H1 (cell line): Measurements from ENCODE around the gene CRYGA. TPM values are rescaled to one million over a fixed set of nuclear protein-coding genes. Genes with fewer than 3 reads are reported as not detected.

Source experiments
- CTCF ChIA-PET: fragments of 300-600 bp; sonication (Branson Sonifier 250); formaldehyde crosslinking; loops from one replicate; lab custom pipeline; 2021; ENCODE audit not compliant: partially characterized antibody; lab: Charles Lee
- POLR2A ChIA-PET: fragments of 300-600 bp; sonication (Branson Sonifier 250); formaldehyde crosslinking; loops from one replicate; lab custom pipeline; 2021; ENCODE audit warnings: inconsistent platforms; ENCODE audit not compliant: partially characterized antibody; lab: Charles Lee
- DNase-seq, 2 experiments: peaks; one replicate each; pipeline versions ENCODE4 v3.0.0 to v3.0.0-alpha.2; 2010 to 2022; ENCODE audit warnings: low spot score in 2 of 2, low read depth in 1 of 2, mixed read lengths in 1 of 2
- FAIRE-seq: peaks from 2 replicates; lab custom pipeline; 2011; peaks lifted over from hg19 to GRCh38; lab: Jason Lieb, UNC
- H2AFZ ChIP-seq: 2 replicates; pipeline ENCODE4 v1.8.1; 2012; ENCODE audit warnings: low read length, inconsistent platforms
- H2AK5ac ChIP-seq: 2 replicates; pipeline ENCODE4 v1.6.1; 2013; ENCODE audit warnings: low read depth, low read length
- H2BK120ac ChIP-seq: replicated peaks from 2 replicates; pipeline ENCODE3; 2013; ENCODE audit warnings: low read depth, low read length, inconsistent platforms
- H2BK12ac ChIP-seq: 2 replicates; pipeline ENCODE4 v1.6.1; 2013; ENCODE audit warnings: low read depth, low read length
- H2BK15ac ChIP-seq: 2 replicates; pipeline ENCODE4 v1.6.1; 2013; ENCODE audit warnings: low read length
- H2BK20ac ChIP-seq: 2 replicates; pipeline ENCODE4 v1.6.1; 2013; ENCODE audit warnings: low read length
- H2BK5ac ChIP-seq: 2 replicates; pipeline ENCODE4 v1.6.1; 2013; ENCODE audit warnings: low read depth, low read length
- H3K14ac ChIP-seq: 2 replicates; pipeline ENCODE4 v1.6.1; 2013; ENCODE audit warnings: inconsistent platforms; ENCODE audit not compliant: insufficient read length
- H3K18ac ChIP-seq: 2 replicates; pipeline ENCODE4 v1.6.1; 2013; ENCODE audit warnings: low read length; ENCODE audit errors: extremely low read depth
- H3K23ac ChIP-seq: 2 replicates; pipeline ENCODE4 v1.6.1; 2013; ENCODE audit warnings: inconsistent platforms; ENCODE audit not compliant: insufficient read length
- H3K23me2 ChIP-seq: 2 replicates; pipeline ENCODE4 v1.6.1; 2013; ENCODE audit warnings: low read depth, low read length
- H3K27ac ChIP-seq: 2 replicates; pipeline ENCODE4 v1.6.1; 2011; ENCODE audit warnings: low read depth, low read length, inconsistent platforms
- H3K27me3 ChIP-seq, 4 experiments: replicated peaks in 1 of 4; 1 replicate in 1 of 4; 2 replicates in 3 of 4; pipeline versions ENCODE4 v1.6.1 to v1.8.1; 2011 to 2013; ENCODE audit warnings: low read length in 3 of 4, mild to moderate bottlenecking in 3 of 4, inconsistent platforms in 2 of 4, mixed read lengths in 2 of 4, moderate library complexity in 1 of 4; ENCODE audit not compliant: control insufficient read depth in 3 of 4, insufficient read depth in 3 of 4; ENCODE audit errors: extremely low read depth in 1 of 4
- H3K36me3 ChIP-seq, 4 experiments: 2 replicates each; pipeline versions ENCODE4 v1.6.1 to v1.8.1; 2011 to 2013; ENCODE audit warnings: mild to moderate bottlenecking in 4 of 4, low read length in 3 of 4, moderate library complexity in 2 of 4, control low read depth in 1 of 4, inconsistent platforms in 1 of 4; ENCODE audit not compliant: insufficient read depth in 4 of 4, control insufficient read depth in 2 of 4
- H3K4ac ChIP-seq: replicated peaks from 2 replicates; pipeline ENCODE3; 2013; ENCODE audit warnings: low read length, low read depth, mixed read lengths, inconsistent platforms; ENCODE audit not compliant: insufficient read length
- H3K4me1 ChIP-seq, 4 experiments: replicated peaks in 1 of 4; 1 replicate in 1 of 4; 2 replicates in 3 of 4; pipeline versions ENCODE4 v1.6.1 to v1.8.1; 2011 to 2013; ENCODE audit warnings: low read length in 3 of 4, inconsistent platforms in 2 of 4, mixed read lengths in 1 of 4; ENCODE audit not compliant: insufficient read depth in 4 of 4, control insufficient read depth in 3 of 4
- H3K4me2 ChIP-seq, 2 experiments: 2 replicates each; pipeline versions ENCODE4 v1.6.1 to v1.8.1; 2011 to 2013; ENCODE audit warnings: low read depth in 2 of 2, low read length in 2 of 2, control low read depth in 1 of 2, inconsistent platforms in 1 of 2, mild to moderate bottlenecking in 1 of 2; ENCODE audit not compliant: insufficient read depth in 1 of 2
- H3K4me3 ChIP-seq, 4 experiments: fragments of 200-600, 300-600 bp in 1 of 4; sonication (generic), shearing (Covaris generic), sonication (Bioruptor Twin) in 1 of 4; 2 replicates each; pipeline versions ENCODE4 v1.5.1 to v1.8.1; 2011 to 2016; ENCODE audit warnings: low read length in 4 of 4, low read depth in 3 of 4, control low read depth in 2 of 4, inconsistent platforms in 2 of 4, mild to moderate bottlenecking in 2 of 4, mixed read lengths in 1 of 4, moderate library complexity in 1 of 4; ENCODE audit not compliant: insufficient read depth in 2 of 4; ENCODE audit errors: extremely low read depth in 1 of 4
- H3K56ac ChIP-seq: replicated peaks from 2 replicates; pipeline ENCODE3; 2013; ENCODE audit warnings: low read depth, mild to moderate bottlenecking, mixed read lengths, low read length, inconsistent platforms; ENCODE audit not compliant: insufficient read length
- H3K79me1 ChIP-seq: 2 replicates; pipeline ENCODE4 v1.6.1; 2013; ENCODE audit warnings: low read depth, low read length, control low read depth
- H3K79me2 ChIP-seq, 2 experiments: 2 replicates each; pipeline versions ENCODE4 v1.6.1 to v1.8.1; 2012 to 2013; ENCODE audit warnings: low read length in 2 of 2, mild to moderate bottlenecking in 2 of 2, inconsistent platforms in 1 of 2; ENCODE audit not compliant: insufficient read depth in 2 of 2, control insufficient read depth in 1 of 2
- H3K9ac ChIP-seq, 4 experiments: replicated peaks in 1 of 4; 1 replicate in 1 of 4; 2 replicates in 3 of 4; pipeline versions ENCODE4 v1.6.1 to v1.8.1; 2011 to 2013; ENCODE audit warnings: low read depth in 3 of 4, low read length in 3 of 4, control low read depth in 2 of 4, mild to moderate bottlenecking in 2 of 4, moderate library complexity in 2 of 4, inconsistent platforms in 1 of 4; ENCODE audit errors: extremely low read depth in 1 of 4
- H3K9me3 ChIP-seq, 2 experiments: 2 replicates each; pipeline versions ENCODE4 v1.6.1 to v1.8.1; 2012 to 2013; ENCODE audit warnings: mild to moderate bottlenecking in 2 of 2, moderate library complexity in 2 of 2, control low read depth in 1 of 2, inconsistent platforms in 1 of 2, low read depth in 1 of 2, low read length in 1 of 2, mixed read lengths in 1 of 2; ENCODE audit not compliant: insufficient read depth in 2 of 2
- H4K20me1 ChIP-seq, 2 experiments: replicated peaks in 1 of 2; 2 replicates each; pipeline versions ENCODE3 to v1.8.1; 2011 to 2013; ENCODE audit warnings: inconsistent platforms in 2 of 2, low read length in 2 of 2, mild to moderate bottlenecking in 1 of 2; ENCODE audit not compliant: insufficient read depth in 2 of 2, control insufficient read depth in 1 of 2
- H4K5ac ChIP-seq: 2 replicates; pipeline ENCODE4 v1.6.1; 2013; ENCODE audit warnings: low read length, low read depth, mixed read lengths, inconsistent platforms; ENCODE audit not compliant: insufficient read length
- H4K8ac ChIP-seq: 2 replicates; pipeline ENCODE4 v1.8.0; 2013; ENCODE audit warnings: mild to moderate bottlenecking, moderate library complexity, low read length, inconsistent platforms; ENCODE audit not compliant: insufficient read depth; ENCODE audit errors: extremely low read depth
- H4K91ac ChIP-seq: replicated peaks from 2 replicates; pipeline ENCODE3; 2013; ENCODE audit warnings: low read length, mixed read lengths, inconsistent platforms; ENCODE audit not compliant: insufficient read length
- BRCA1 ChIP-seq: IDR thresholded peaks from 2 replicates; pipeline ENCODE4 v1.6.1; 2012; ENCODE audit warnings: low read depth, low read length, improper control_type of control experiment
- CBX8 ChIP-seq: fragments of 300-800, 300-1000 bp; sonication (generic); IDR thresholded peaks from 2 replicates; pipeline ENCODE4 v1.7.1; 2016; ENCODE audit warnings: low read depth, low read length, borderline replicate concordance
- E2F6 ChIP-seq: IDR thresholded peaks from 2 replicates; pipeline ENCODE4 v1.6.1; 2012; ENCODE audit warnings: inconsistent platforms
- EGR1 ChIP-seq: IDR thresholded peaks from 2 replicates; pipeline ENCODE4 v1.6.1; 2011; ENCODE audit warnings: low read depth, low read length, borderline replicate concordance
- JUND ChIP-seq: IDR thresholded peaks from 2 replicates; pipeline ENCODE4 v1.6.1; 2011; ENCODE audit warnings: mild to moderate bottlenecking, improper control_type of control experiment, low read length
- KDM1A ChIP-seq: fragments of 200-600, 300-600 bp; sonication (generic); IDR thresholded peaks from 2 replicates; pipeline ENCODE4 v1.7.1; 2016; ENCODE audit warnings: mild to moderate bottlenecking, low read length, borderline replicate concordance
- KDM4A ChIP-seq: IDR thresholded peaks from one replicate; pipeline ENCODE4 v1.7.1; 2012; ENCODE audit warnings: low read depth, mild to moderate bottlenecking, moderate library complexity, low read length, inconsistent platforms; ENCODE audit not compliant: severe bottlenecking
- PHF8 ChIP-seq: fragments of 200-600 bp; sonication (generic); conservative IDR thresholded peaks from 2 replicates; pipeline ENCODE4 v1.7.1; 2012; ENCODE audit warnings: low read depth, mild to moderate bottlenecking, inconsistent platforms, low read length, moderate library complexity
- RBBP5 ChIP-seq: IDR thresholded peaks from 2 replicates; pipeline ENCODE4 v1.7.1; 2012; ENCODE audit warnings: low read depth, mild to moderate bottlenecking, inconsistent platforms, low read length, moderate library complexity, borderline replicate concordance
- RXRA ChIP-seq: IDR thresholded peaks from 2 replicates; pipeline ENCODE4 v1.6.1; 2011; ENCODE audit warnings: low read depth, mild to moderate bottlenecking, low read length, moderate library complexity; ENCODE audit not compliant: insufficient read depth
- SP4 ChIP-seq: IDR thresholded peaks from 2 replicates; pipeline ENCODE4 v1.6.1; 2012; ENCODE audit warnings: low read length, inconsistent platforms
- USF2 ChIP-seq: IDR thresholded peaks from 2 replicates; pipeline ENCODE4 v1.6.1; 2011; ENCODE audit warnings: low read length, improper control_type of control experiment
- WGBS, 2 experiments: shearing (Covaris generic) in 1 of 2; methylation state at CpG; one replicate each; pipeline versions ENCODE4 v1.1.6 to v1.1.7; 2013 to 2015; ENCODE audit warnings: low lambda C conversion rate in 2 of 2, mixed read lengths in 2 of 2, inconsistent platforms in 1 of 2, low coverage in 1 of 2, missing lambda C conversion rate in 1 of 2; ENCODE audit not compliant: insufficient replicate concordance in 2 of 2, insufficient coverage in 1 of 2, insufficient read length in 1 of 2; ENCODE audit errors: extremely low coverage in 1 of 2, missing lambda C conversion rate in 1 of 2; 5-methylcytosine and 5-hydroxymethylcytosine counted together
- polyA plus RNA-seq, 7 experiments: library from polyadenylated mRNA; depleted of rRNA in 3 of 7; stranded (reverse) in 5 of 7; unstranded in 2 of 7; fragments of >200 nt in 5 of 7; fragments of 200-250 nt in 2 of 7; gene quantifications; 1 replicate in 5 of 7; 2 replicates in 1 of 7; 4 replicates in 1 of 7; pipeline versions ENCODE4 v1.2.1 to v1.2.3, GENCODE V29; 2011 to 2013; ENCODE audit warnings: missing spikeins in 2 of 7, mixed read lengths in 2 of 7
- total RNA-seq: library from RNA; stranded (reverse); fragmentation: NEBNext Ultra II Directional; extraction: Animal tissue kit (Norgen Biotek cat#: 25700); gene quantifications from 2 replicates; pipeline ENCODE4 v1.2.1, GENCODE V29; 2021

Gene CRYGA
- total and polyA plus RNA-seq, 2 of the 8 experiments (the other 6 are each of a cell fraction or from before 2014, with no cell fraction given) = not detected

- Histone ChIP-seq H2BK5ac (no peak overlapping the region), H4K8ac (no peak overlapping the region), H3K14ac (no peak overlapping the region), H3K36me3 (no peaks in the 10 kb centered on the region), H2AFZ (0 out of 2 replicates have a peak overlapping the region, but pooled peaks have one; percentile 45), H2BK15ac (no peak overlapping the region), H3K23me2 (no peaks in the 10 kb centered on the region; the same call in 1 of the 2 replicates), H2AK5ac (peak overlapping the region; percentile 55; the same call in 1 of the 2 replicates), H4K20me1 (no peaks in the 10 kb centered on the region), H3K9me3 (no peaks in the 10 kb centered on the region), H2BK20ac (0 out of 2 replicates have a peak overlapping the region, but pooled peaks have one; percentile 73), H2BK12ac (peak overlapping the region; percentile 35; the same call in 1 of the 2 replicates), H4K91ac (peak overlapping the region; percentile 52), H3K56ac (no peak overlapping the region), H2BK120ac (no peak overlapping the region), H3K27me3 (no peaks in the 10 kb centered on the region), H3K4me1 (peaks cover 2 to 16% (median 7%) of the 10 kb centered on the region in 4 experiments), H3K23ac (no peak overlapping the region), H3K4me2 (peak overlapping the region in 1 of 2 experiments; percentile 58; a peak in 1 of 4 replicates), H3K9ac (no peak overlapping the region), H3K79me2 (no peaks in the 10 kb centered on the region), H3K27ac (no peak overlapping the region), H3K4me3 (no peak overlapping the region), H3K18ac (no peak overlapping the region), H4K5ac (no peak overlapping the region), H3K79me1 (no peaks in the 10 kb centered on the region), H3K4ac (no peak overlapping the region)
- CTCF ChIA-PET = interaction anchor here (0.6 to 1.7 kb wide), 6 partner anchors 8 to 79 kb away, joined by 3 to 8 read pairs (median 3); no protein-coding TSS in a partner anchor
- 76% methylated on average over 3 of the region's 3 CpGs; no CpG with 5 or more reads in 1 of the 2 experiments for WGBS, 2 experiments
- DNase-seq = no peak
- no peak for FAIRE-seq
- POLR2A ChIA-PET = interaction anchor here (0.9 kb wide), 1 partner anchor 8 kb away, joined by 4 read pairs; no protein-coding TSS in a partner anchor
- no peak for TF ChIP-seq USF2
- TF ChIP-seq EGR1 = no peak
- no peak for TF ChIP-seq RXRA
- no peak for TF ChIP-seq RBBP5
- TF ChIP-seq CBX8 = no peak
- TF ChIP-seq BRCA1 = no peak
- TF ChIP-seq KDM4A = no peak
- no peak for TF ChIP-seq E2F6
- no peak for TF ChIP-seq PHF8
- TF ChIP-seq KDM1A = no peak
- no peak for TF ChIP-seq JUND
- TF ChIP-seq SP4 = no peak
Measured at GRCh38 chr2:208182835-208183234, 19.4 kb upstream of the CRYGA start.
